GM19035 (cell line): ENCODE measurements around the gene TRIM38.
"Not testable (repeated sequence)": the region's sequence is repeated elsewhere in the genome, so short reads cannot be mapped to it uniquely, and the experiment has no call there.

ENCODE experiments used
- ATAC-seq: cut with Tn5 transposase; IDR thresholded peaks from one replicate; pipeline ENCODE4 v1.9.1; 2021; ENCODE audit not compliant: unreplicated experiment

The TRIM38 gene

GRCh38 chr6:25962149-25963127 is at the start of gene TRIM38:
Gene TRIM38, plus strand, starts transcription at chr6:25962802. Its CDS starts 3,721 bp downstream, at chr6:25966523.
- peak; percentile 83 for ATAC-seq

- ATAC-seq: no peak
Measured at GRCh38 chr6:25913741-25914140, 48.9 kb upstream of the TRIM38 start.

- ATAC-seq: no peak
Measured at GRCh38 chr6:25916330-25916729, 46.3 kb upstream of the TRIM38 start.

GRCh38 chr6:25916789-25917490 is 45.7 kb upstream of the TRIM38 start:
- ATAC-seq: no peak

- ATAC-seq: no peak
Measured at GRCh38 chr6:25918083-25918683, 44.4 kb upstream of the TRIM38 start.

GRCh38 chr6:25919657-25920056 is 42.9 kb upstream of the TRIM38 start:
- no peak for ATAC-seq

GRCh38 chr6:25921525-25922203 is 40.9 kb upstream of the TRIM38 start:
- no peak for ATAC-seq

- ATAC-seq: no peak
Measured at GRCh38 chr6:25922301-25922700, 40.3 kb upstream of the TRIM38 start.

GRCh38 chr6:25925876-25926275 is 36.7 kb upstream of the TRIM38 start:
- no peak for ATAC-seq

GRCh38 chr6:25927178-25927577 is 35.4 kb upstream of the TRIM38 start:
- ATAC-seq: no peak

GRCh38 chr6:25927756-25928216 is 34.8 kb upstream of the TRIM38 start:
- no peak for ATAC-seq

GRCh38 chr6:25928562-25929324 is 33.9 kb upstream of the TRIM38 start:
- no peak for ATAC-seq

- not testable (repeated sequence) for ATAC-seq
Measured at GRCh38 chr6:25929785-25930184, 32.8 kb upstream of the TRIM38 start.

GRCh38 chr6:25930532-25931410 is 31.8 kb upstream of the TRIM38 start, which contains the start of gene SLC17A2:
Gene SLC17A2, minus strand, starts transcription at chr6:25930691. Its CDS starts 4,895 bp downstream, at chr6:25925796.
- no peak for ATAC-seq

- ATAC-seq: no peak
Measured at GRCh38 chr6:25931411-25931709, 31.2 kb upstream of the TRIM38 start.

GRCh38 chr6:25934156-25934555 is 28.4 kb upstream of the TRIM38 start:
- no peak for ATAC-seq

- ATAC-seq: no peak
Measured at GRCh38 chr6:25934735-25935313, 27.8 kb upstream of the TRIM38 start.

GRCh38 chr6:25935953-25936352 is 26.6 kb upstream of the TRIM38 start:
- ATAC-seq: no peak

- ATAC-seq: no peak
Measured at GRCh38 chr6:25939593-25939992, 23.0 kb upstream of the TRIM38 start.
